Mammary epithelial cell (primary cell): ENCODE results near the gene WNT6.

Source experiments
- CTCF ChIP-seq, 2 donors: IDR thresholded peaks in 1 of 2; conservative IDR thresholded peaks in 1 of 2; 2 replicates each; pipeline ENCODE4 v1.5.1; 2011 to 2012; ENCODE audit warnings: inconsistent platforms in 2 of 2, low read length in 2 of 2, mild to moderate bottlenecking in 2 of 2, control low read depth in 1 of 2, low read depth in 1 of 2; ENCODE audit not compliant: insufficient read depth in 1 of 2; ENCODE audit errors: extremely low read depth in 1 of 2
- EZH2 ChIP-seq: IDR thresholded peaks from 2 replicates; pipeline ENCODE4 v1.6.1; 2012; ENCODE audit warnings: low read length, inconsistent platforms, borderline replicate concordance

- TF ChIP-seq CTCF (conservative IDR thresholded peaks at IDR 0.05 in 1 of 2, IDR thresholded peaks at IDR 0.05 in 1 of 2; ENCODE audit: extremely low read depth in 1 of 2, insufficient read depth in 1 of 2, low read depth in 1 of 2, low read length in 2 of 2) (no peak), EZH2 (no peak)
Measured at GRCh38 chr2:218870984-218871344, 11.4 kb downstream of the WNT6 start.
